ENCODE data around the gene NLE1.

The NLE1 gene

DNA sequence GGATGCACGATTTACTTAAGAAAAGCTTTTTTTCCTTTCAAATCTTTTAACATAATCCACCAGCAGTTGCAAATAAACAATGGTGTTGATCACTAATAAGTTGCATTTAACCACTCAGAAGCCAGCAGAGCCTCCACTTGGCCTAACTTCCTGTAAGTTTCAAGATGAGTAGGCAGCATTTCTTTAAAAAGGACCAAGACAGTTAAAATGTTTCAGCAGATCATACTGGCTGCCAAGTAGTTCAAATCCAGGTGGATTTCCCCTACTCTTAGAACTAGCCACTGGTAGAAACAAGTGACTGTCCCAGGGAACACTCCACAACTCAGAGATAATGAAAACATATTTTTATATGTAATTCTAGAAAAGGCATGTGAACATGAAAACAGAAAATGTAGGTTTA lies 61.6 kb downstream of the NLE1 start:
- no peak for TF ChIP-seq GATA1 (IDR thresholded peaks at IDR 0.05; ENCODE audit: low read depth, low read length)
- TF ChIP-seq POLR2A (IDR thresholded peaks at IDR 0.05; ENCODE audit: low read length): no peak
- DNase-seq: no peak

DNA sequence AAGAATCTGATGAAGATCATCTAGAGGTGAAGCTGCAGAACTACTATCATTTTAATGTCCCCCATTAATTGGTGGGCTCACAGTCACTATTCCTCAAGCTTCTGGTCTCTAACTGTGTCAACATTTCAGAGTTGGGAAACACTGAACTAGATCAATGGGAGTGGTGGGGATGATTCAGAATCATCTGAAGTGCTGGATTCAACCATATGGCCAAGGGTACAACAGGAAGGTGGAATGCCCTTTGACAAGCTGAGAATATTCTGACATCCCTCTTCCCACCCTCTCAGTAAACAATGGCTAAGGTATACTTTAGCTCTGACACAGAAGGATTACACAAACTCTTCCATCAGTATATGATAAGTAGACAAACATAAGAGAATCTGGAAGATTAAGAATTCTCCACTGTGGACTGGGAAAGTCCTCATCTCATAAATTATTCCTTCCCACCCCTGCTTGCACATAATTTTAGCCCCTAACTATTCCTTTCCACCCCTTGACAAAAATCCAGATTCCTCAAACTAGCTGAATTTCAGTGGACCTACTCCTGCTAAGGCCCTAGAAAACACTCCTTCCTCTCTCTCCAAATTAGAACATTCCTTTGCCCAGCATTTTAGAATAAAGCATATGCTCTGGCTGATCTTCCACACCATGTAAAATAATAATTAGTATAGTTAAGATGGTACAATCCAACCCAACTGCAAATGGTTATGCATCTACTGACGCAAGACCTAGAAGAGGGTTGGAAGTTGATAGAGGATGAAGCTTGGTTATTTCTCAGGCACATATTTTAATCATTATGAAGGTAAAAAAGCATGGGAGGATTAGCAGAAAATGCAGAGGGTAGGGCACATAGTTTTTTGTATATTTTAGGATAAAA lies 62.3 kb downstream of the NLE1 start:
- DNase-seq: no peak
- TF ChIP-seq GATA1 (IDR thresholded peaks at IDR 0.05; ENCODE audit: low read depth, low read length) (no peak), POLR2A (IDR thresholded peaks at IDR 0.05; ENCODE audit: low read length) (no peak)
